Ishikawa (cell line): ENCODE measurements around the gene ANP32A.

Source experiments
- CEBPB ChIP-seq: IDR thresholded peaks from 2 replicates; pipeline ENCODE4 v1.6.1; 2012
- CREB1 ChIP-seq: IDR thresholded peaks from 2 replicates; pipeline ENCODE4 v1.6.1; 2012; ENCODE audit warnings: low read depth
- EGR1 ChIP-seq: IDR thresholded peaks from 2 replicates; pipeline ENCODE4 v1.6.1; 2012
- EP300 ChIP-seq: IDR thresholded peaks from 2 replicates; pipeline ENCODE4 v1.6.1; 2012; ENCODE audit warnings: borderline replicate concordance
- FOXM1 ChIP-seq: IDR thresholded peaks from 2 replicates; pipeline ENCODE4 v1.6.1; 2012; ENCODE audit warnings: low read depth, borderline replicate concordance
- NFIC ChIP-seq: IDR thresholded peaks from 2 replicates; pipeline ENCODE4 v1.6.1; 2012
- RAD21 ChIP-seq: IDR thresholded peaks from 2 replicates; pipeline ENCODE4 v1.6.1; 2012; ENCODE audit warnings: low read depth
- TAF1 ChIP-seq: IDR thresholded peaks from 2 replicates; pipeline ENCODE4 v1.6.1; 2012; ENCODE audit warnings: low read depth, mild to moderate bottlenecking
- TCF12 ChIP-seq: IDR thresholded peaks from 2 replicates; pipeline ENCODE4 v1.6.1; 2012; ENCODE audit warnings: low read depth
- TEAD4 ChIP-seq: IDR thresholded peaks from 2 replicates; pipeline ENCODE4 v1.6.1; 2012
- YY1 ChIP-seq: IDR thresholded peaks from 2 replicates; pipeline ENCODE4 v1.6.1; 2012; ENCODE audit warnings: low read depth
- ZBTB7A ChIP-seq: IDR thresholded peaks from 2 replicates; pipeline ENCODE4 v1.6.1; 2012; ENCODE audit warnings: low read depth
- TF ChIP-seq, protein P1 (sequence below): IDR thresholded peaks from 2 replicates; pipeline ENCODE4 v1.6.1; 2012; ENCODE audit warnings: low read depth, mild to moderate bottlenecking
- TF ChIP-seq, protein P2 (sequence below): IDR thresholded peaks from 2 replicates; pipeline ENCODE4 v1.6.1; 2012
- TF ChIP-seq, protein P3 (sequence below): IDR thresholded peaks from 2 replicates; pipeline ENCODE4 v1.6.1; 2012

Gene ANP32A

DNA sequence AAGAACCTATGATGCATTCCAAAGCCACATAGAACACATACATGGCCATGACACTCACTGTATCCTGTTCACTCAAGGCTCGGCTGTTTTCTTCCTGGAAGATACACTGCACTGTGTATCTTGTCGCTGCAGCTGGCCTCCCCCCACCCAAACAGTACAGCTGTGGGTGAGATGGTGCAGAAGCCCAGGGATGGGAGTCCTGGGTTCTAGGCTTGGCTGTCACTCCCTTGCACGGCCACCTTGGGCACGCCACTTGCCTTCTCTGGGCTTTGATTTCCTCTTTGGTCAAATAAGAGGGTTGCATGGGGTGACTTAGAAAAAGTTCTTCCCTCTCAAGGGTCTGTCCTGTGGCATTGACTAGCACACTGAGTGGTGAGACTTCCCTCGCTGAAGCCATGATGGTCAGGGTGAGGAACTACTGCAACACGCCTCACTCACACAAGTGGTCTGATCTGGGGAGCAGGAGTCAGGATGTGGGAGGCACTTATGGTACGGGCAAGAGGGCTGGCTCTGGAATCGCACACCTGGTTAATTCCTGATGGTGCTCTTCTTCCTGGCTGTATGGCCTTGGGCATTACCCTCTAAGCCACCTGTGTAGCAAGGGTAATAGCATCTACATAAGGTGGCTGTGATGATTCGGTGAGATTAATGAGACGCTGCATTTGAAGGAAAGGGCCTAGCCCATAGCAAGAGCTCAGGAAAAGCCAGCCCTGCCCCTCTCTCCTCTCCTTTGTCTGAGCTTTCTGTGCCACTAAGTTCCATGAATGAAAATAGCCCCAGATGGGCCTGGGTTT is 44.0 kb downstream of the ANP32A start:
- no peak for TF ChIP-seq FOXM1
- no peak for TF ChIP-seq NFIC
- TF ChIP-seq TAF1: no peak
- TF ChIP-seq CEBPB: no peak
- TF ChIP-seq, protein P1, sequence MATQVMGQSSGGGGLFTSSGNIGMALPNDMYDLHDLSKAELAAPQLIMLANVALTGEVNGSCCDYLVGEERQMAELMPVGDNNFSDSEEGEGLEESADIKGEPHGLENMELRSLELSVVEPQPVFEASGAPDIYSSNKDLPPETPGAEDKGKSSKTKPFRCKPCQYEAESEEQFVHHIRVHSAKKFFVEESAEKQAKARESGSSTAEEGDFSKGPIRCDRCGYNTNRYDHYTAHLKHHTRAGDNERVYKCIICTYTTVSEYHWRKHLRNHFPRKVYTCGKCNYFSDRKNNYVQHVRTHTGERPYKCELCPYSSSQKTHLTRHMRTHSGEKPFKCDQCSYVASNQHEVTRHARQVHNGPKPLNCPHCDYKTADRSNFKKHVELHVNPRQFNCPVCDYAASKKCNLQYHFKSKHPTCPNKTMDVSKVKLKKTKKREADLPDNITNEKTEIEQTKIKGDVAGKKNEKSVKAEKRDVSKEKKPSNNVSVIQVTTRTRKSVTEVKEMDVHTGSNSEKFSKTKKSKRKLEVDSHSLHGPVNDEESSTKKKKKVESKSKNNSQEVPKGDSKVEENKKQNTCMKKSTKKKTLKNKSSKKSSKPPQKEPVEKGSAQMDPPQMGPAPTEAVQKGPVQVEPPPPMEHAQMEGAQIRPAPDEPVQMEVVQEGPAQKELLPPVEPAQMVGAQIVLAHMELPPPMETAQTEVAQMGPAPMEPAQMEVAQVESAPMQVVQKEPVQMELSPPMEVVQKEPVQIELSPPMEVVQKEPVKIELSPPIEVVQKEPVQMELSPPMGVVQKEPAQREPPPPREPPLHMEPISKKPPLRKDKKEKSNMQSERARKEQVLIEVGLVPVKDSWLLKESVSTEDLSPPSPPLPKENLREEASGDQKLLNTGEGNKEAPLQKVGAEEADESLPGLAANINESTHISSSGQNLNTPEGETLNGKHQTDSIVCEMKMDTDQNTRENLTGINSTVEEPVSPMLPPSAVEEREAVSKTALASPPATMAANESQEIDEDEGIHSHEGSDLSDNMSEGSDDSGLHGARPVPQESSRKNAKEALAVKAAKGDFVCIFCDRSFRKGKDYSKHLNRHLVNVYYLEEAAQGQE: no peak
- no peak for TF ChIP-seq YY1
- no peak for TF ChIP-seq CREB1
- no peak for TF ChIP-seq TEAD4
- no peak for TF ChIP-seq EP300
- TF ChIP-seq EGR1: no peak
- TF ChIP-seq, protein P2, sequence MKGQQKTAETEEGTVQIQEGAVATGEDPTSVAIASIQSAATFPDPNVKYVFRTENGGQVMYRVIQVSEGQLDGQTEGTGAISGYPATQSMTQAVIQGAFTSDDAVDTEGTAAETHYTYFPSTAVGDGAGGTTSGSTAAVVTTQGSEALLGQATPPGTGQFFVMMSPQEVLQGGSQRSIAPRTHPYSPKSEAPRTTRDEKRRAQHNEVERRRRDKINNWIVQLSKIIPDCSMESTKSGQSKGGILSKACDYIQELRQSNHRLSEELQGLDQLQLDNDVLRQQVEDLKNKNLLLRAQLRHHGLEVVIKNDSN: no peak

DNA sequence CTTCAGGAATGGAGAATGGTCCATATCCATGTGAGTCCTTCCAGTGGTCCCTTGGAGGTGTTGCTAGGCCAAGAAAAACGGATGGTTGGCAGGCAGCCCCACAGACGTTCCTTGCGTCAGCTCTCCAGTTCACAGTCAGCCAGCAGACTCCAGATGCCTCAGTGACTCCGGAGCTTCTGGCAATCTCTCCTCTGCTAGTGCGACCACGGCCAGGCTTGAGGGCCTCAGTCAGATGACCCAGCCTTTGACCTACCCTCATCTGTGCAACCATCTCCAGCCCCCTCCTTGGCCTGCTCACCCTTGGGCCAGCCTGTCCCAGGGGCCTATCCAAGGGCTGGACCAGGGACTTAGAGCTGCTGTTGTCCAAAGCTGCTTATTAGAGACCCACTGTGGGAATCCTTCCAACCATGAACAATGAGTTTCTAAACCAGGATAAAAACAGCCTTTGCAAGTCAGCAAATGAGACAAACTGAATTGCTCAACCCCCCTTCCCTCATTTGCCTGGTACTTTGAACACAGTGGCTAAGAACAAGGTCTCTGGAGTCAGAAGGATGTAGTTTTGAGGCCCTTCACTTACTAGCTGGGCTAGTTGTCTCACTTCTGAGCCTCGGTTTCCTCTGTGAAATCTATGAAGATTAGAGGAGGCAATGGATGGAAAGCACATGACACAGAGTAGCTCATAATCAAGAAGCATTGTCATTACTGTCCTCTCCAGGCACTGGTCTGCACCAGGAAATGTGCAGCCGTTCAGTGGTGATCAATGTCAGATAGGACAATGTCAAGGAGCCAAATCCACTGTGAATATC is 44.8 kb downstream of the ANP32A start:
- TF ChIP-seq, protein P3, sequence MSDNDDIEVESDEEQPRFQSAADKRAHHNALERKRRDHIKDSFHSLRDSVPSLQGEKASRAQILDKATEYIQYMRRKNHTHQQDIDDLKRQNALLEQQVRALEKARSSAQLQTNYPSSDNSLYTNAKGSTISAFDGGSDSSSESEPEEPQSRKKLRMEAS: no peak
- TF ChIP-seq RAD21: no peak
- TF ChIP-seq TAF1: no peak
- TF ChIP-seq YY1: no peak
- TF ChIP-seq EGR1: no peak
- TF ChIP-seq NFIC: no peak
- no peak for TF ChIP-seq TCF12
- no peak for TF ChIP-seq TEAD4
- no peak for TF ChIP-seq CREB1
- no peak for TF ChIP-seq EP300
- TF ChIP-seq, protein P2: no peak
- TF ChIP-seq CEBPB: no peak
- no peak for TF ChIP-seq ZBTB7A
- no peak for TF ChIP-seq FOXM1

DNA sequence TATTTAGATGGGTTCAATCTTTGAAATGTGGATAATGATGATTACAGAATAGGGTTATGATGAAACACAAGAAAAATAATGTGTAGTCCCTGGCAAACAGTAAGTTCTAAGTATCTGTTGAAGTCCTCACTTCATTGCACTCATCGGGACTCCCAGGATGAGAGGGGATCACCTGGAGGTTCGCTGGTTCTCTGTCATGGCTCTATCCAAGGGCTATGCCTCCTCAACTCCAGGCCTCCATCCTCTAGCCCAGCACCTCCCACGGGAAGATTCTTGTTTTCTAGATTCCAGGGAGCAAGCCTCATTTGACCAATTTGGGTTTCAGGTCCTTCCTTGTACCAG is 45.5 kb downstream of the ANP32A start:
- no peak for TF ChIP-seq YY1
- no peak for TF ChIP-seq NFIC
- TF ChIP-seq TAF1: no peak
- no peak for TF ChIP-seq TCF12
- no peak for TF ChIP-seq RAD21
- TF ChIP-seq FOXM1: no peak
- TF ChIP-seq TEAD4: no peak
- no peak for TF ChIP-seq EP300
- TF ChIP-seq ZBTB7A: no peak
- TF ChIP-seq, protein P2: no peak
- TF ChIP-seq, protein P3: no peak
- no peak for TF ChIP-seq CREB1
- no peak for TF ChIP-seq CEBPB
- no peak for TF ChIP-seq EGR1
- TF ChIP-seq, protein P1: no peak

DNA sequence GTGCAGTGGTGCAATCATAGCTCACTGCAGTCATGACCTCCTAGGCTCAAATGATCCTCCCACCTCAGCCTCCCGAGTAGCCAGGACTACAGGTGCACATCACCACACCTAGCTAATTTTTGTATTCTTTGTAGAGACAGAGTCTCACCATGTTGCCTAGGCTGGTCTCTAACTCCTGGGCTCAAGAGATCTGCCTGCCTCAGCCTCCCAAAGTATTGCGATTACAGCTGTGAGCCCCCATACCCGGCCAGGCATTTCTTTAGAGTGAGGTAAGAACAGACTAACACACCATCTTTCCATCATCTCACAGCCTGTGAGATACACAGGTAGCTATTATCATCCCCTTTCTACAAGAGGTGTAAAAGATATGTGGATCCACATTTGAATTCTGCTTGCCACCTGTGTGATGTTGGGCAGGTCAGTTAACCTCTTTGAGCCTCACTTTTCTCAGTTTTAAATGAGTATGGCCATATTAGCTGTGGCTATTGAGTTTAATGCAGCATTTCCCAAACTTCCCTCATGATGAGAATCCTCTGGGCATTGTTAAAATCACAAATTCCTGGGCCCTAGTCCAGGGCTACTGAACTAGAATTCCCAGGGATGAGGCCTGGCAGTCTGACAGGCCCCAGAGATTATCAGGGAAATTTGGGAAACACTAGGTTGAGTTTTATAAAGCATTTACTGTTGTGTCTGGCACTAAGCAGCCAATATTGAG is 46.0 kb downstream of the ANP32A start:
- TF ChIP-seq NFIC (no peak), ZBTB7A (no peak)
